HCT116 (cell line): ENCODE data around the gene ADARB2. TPM values are rescaled to one million over a fixed set of nuclear protein-coding genes. Genes with fewer than 3 reads are reported as not detected.

ENCODE experiments used
- ATAC-seq: fragments of 200-7000 bp; cut with Tn5 transposase; 2 replicates; pipeline ENCODE4 v1.9.1; 2020; ENCODE audit warnings: mild to moderate bottlenecking, moderate library complexity
- BruUV-seq: library from RNA; stranded (reverse); fragments of 400-500 nt; replicated peaks from 2 replicates; lab custom pipeline; 2021; lab: Mats Ljungman, UMichigan
- CTCF ChIA-PET: fragments of 300-600 bp; sonication (Branson Sonifier 250); formaldehyde crosslinking; loops from one replicate; lab custom pipeline; 2021; ENCODE audit warnings: antibody characterized with exemption; lab: Charles Lee
- POLR2A ChIA-PET: fragments of 300-600, 350-600 bp; sonication (Branson Sonifier 250); formaldehyde crosslinking; loops from one replicate; lab custom pipeline; 2021; ENCODE audit warnings: antibody characterized with exemption; lab: Charles Lee
- RAD21 ChIA-PET, 2 experiments: fragments of 300-600 bp; sonication (Branson Sonifier 250); formaldehyde crosslinking; loops; one replicate each; lab custom pipeline; 2023; ENCODE audit warnings: low total read pairs in 2 of 2; ENCODE audit not compliant: uncharacterized antibody in 2 of 2, unreplicated experiment in 2 of 2, low non-redundant PET in 1 of 2; lab: Charles Lee
- DNase-seq: peaks from one replicate; pipeline ENCODE4 v3.0.0-alpha.2; 2010; ENCODE audit warnings: low read depth, low spot score
- H2AFZ ChIP-seq: fragments of 200-600 bp; shearing (Covaris generic), sonication (generic); 2 replicates; pipeline ENCODE4 v1.6.1; 2017; ENCODE audit warnings: low read depth, mixed run types, mixed read lengths, antibody characterized with exemption, low read length; ENCODE audit not compliant: poor library complexity, severe bottlenecking
- H3K27ac ChIP-seq: 2 replicates; pipeline ENCODE4 v1.5.1; 2012; ENCODE audit warnings: low read depth, low read length
- H3K27me3 ChIP-seq: fragments of 200-600 bp; sonication (generic); 2 replicates; pipeline ENCODE4 v1.6.1; 2016; ENCODE audit warnings: mixed run types, low read length, mixed read lengths; ENCODE audit not compliant: insufficient read depth
- H3K36me3 ChIP-seq, 2 experiments: fragments of 200-500 bp in 1 of 2; fragments of 200-600 bp in 1 of 2; sonication (Bioruptor generic) in 1 of 2; sonication (generic) in 1 of 2; 2 replicates each; pipeline versions ENCODE4 v1.5.1 to v1.6.1; 2014 to 2016; ENCODE audit warnings: low read length in 2 of 2, inconsistent platforms in 1 of 2, mixed read lengths in 1 of 2, mixed run types in 1 of 2; ENCODE audit not compliant: insufficient read depth in 2 of 2, control insufficient read depth in 1 of 2
- H3K4me1 ChIP-seq, 2 experiments: fragments of 200-600 bp in 1 of 2; sonication (generic) in 1 of 2; 2 replicates each; pipeline versions ENCODE4 v1.5.1 to v1.6.1; 2012 to 2017; ENCODE audit warnings: low read length in 2 of 2, inconsistent platforms in 1 of 2, mild to moderate bottlenecking in 1 of 2, mixed read lengths in 1 of 2, mixed run types in 1 of 2, moderate library complexity in 1 of 2; ENCODE audit not compliant: insufficient read depth in 2 of 2, control insufficient read depth in 1 of 2
- H3K4me2 ChIP-seq: fragments of 200-600 bp; sonication (generic); 2 replicates; pipeline ENCODE4 v1.6.1; 2017; ENCODE audit warnings: mixed run types, low read length, mixed read lengths
- H3K4me3 ChIP-seq, 2 experiments: fragments of 200-600 bp in 1 of 2; sonication (generic) in 1 of 2; replicated peaks in 1 of 2; 2 replicates each; pipeline ENCODE4 v1.5.1; 2011 to 2016; ENCODE audit warnings: low read length in 2 of 2, control low read depth in 1 of 2, low read depth in 1 of 2, mild to moderate bottlenecking in 1 of 2, mixed read lengths in 1 of 2, mixed run types in 1 of 2
- H3K79me2 ChIP-seq: fragments of 200-600 bp; sonication (generic); 2 replicates; pipeline ENCODE4 v1.6.1; 2017; ENCODE audit warnings: mild to moderate bottlenecking, mixed run types, low read length, moderate library complexity, mixed read lengths; ENCODE audit not compliant: insufficient read depth
- H3K9ac ChIP-seq: fragments of 200-600 bp; sonication (generic); 2 replicates; pipeline ENCODE4 v1.6.1; 2016; ENCODE audit warnings: low read length, mixed read lengths
- H3K9me2 ChIP-seq: fragments of 200-600 bp; sonication (generic), shearing (Covaris generic); 2 replicates; pipeline ENCODE4 v1.6.1; 2017; ENCODE audit warnings: mixed run types, mild to moderate bottlenecking, moderate library complexity; ENCODE audit not compliant: insufficient read depth
- H3K9me3 ChIP-seq, 2 experiments: fragments of 200-500 bp in 1 of 2; fragments of 200-600 bp in 1 of 2; sonication (Bioruptor generic) in 1 of 2; sonication (generic) in 1 of 2; 2 replicates each; pipeline ENCODE4 v1.6.1; 2014 to 2017; ENCODE audit warnings: low read length in 2 of 2, mixed read lengths in 2 of 2, inconsistent platforms in 1 of 2, low read depth in 1 of 2, mild to moderate bottlenecking in 1 of 2, mixed run types in 1 of 2, moderate library complexity in 1 of 2; ENCODE audit not compliant: control insufficient read depth in 1 of 2, insufficient read depth in 1 of 2
- H4K20me1 ChIP-seq: fragments of 200-600 bp; sonication (generic), shearing (Covaris generic); 2 replicates; pipeline ENCODE4 v1.6.1; 2017; ENCODE audit warnings: mixed run types, mild to moderate bottlenecking, moderate library complexity; ENCODE audit not compliant: insufficient read depth
- ATF3 ChIP-seq: IDR thresholded peaks from 2 replicates; pipeline ENCODE4 v1.6.1; 2012
- CBX3 ChIP-seq: IDR thresholded peaks from 2 replicates; pipeline ENCODE4 v1.6.1; 2012; ENCODE audit warnings: low read depth
- EGR1 ChIP-seq: IDR thresholded peaks from 2 replicates; pipeline ENCODE4 v1.6.1; 2012; ENCODE audit warnings: low read depth
- JUND ChIP-seq: IDR thresholded peaks from 2 replicates; pipeline ENCODE4 v1.6.1; 2012
- POLR2AphosphoS5 ChIP-seq: IDR thresholded peaks from 2 replicates; pipeline ENCODE4 v1.6.1; 2011; ENCODE audit warnings: mild to moderate bottlenecking, low read depth, low read length, moderate library complexity
- RAD21 ChIP-seq: IDR thresholded peaks from 2 replicates; pipeline ENCODE4 v1.6.1; 2012; ENCODE audit warnings: low read depth, mild to moderate bottlenecking
- REST ChIP-seq: IDR thresholded peaks from 2 replicates; pipeline ENCODE4 v1.6.1; 2012; ENCODE audit warnings: low read depth
- SP1 ChIP-seq: IDR thresholded peaks from 2 replicates; pipeline ENCODE4 v1.6.1; 2012; ENCODE audit warnings: low read depth
- SRF ChIP-seq: IDR thresholded peaks from 2 replicates; pipeline ENCODE4 v1.6.1; 2012; ENCODE audit warnings: low read depth
- TCF7L2 ChIP-seq: IDR thresholded peaks from 2 replicates; pipeline ENCODE4 v1.7.0; 2011; ENCODE audit warnings: borderline replicate concordance, inconsistent platforms; ENCODE audit not compliant: insufficient read depth, insufficient read length; ENCODE audit errors: extremely low read depth
- YY1 ChIP-seq: IDR thresholded peaks from 2 replicates; pipeline ENCODE4 v1.6.1; 2011; ENCODE audit warnings: low read length, low read depth, moderate library complexity, mild to moderate bottlenecking; ENCODE audit not compliant: insufficient replicate concordance; ENCODE audit errors: extremely low read depth
- ZBTB33 ChIP-seq: IDR thresholded peaks from 2 replicates; pipeline ENCODE4 v1.6.1; 2011; ENCODE audit warnings: mild to moderate bottlenecking, low read length, moderate library complexity; ENCODE audit not compliant: insufficient replicate concordance; ENCODE audit errors: extremely low read depth
- ZFX ChIP-seq: fragments of 450-650 bp; IDR thresholded peaks from 2 replicates; pipeline ENCODE4 v1.6.1; 2017
- ZNF274 ChIP-seq: fragments of 200-500 bp; sonication (Bioruptor generic); IDR thresholded peaks from 2 replicates; pipeline ENCODE4 v1.6.1; 2014; ENCODE audit warnings: mild to moderate bottlenecking, low read depth, low read length, inconsistent platforms
- intact Hi-C: fragments of 100-400 bp; cut with micrococcal nuclease; formaldehyde crosslinking; loops from 2 replicates; pipeline ENCODE4 v1.10.0; 2022
- total RNA-seq: library from RNA; stranded (reverse); gene quantifications from one replicate; pipeline ENCODE4 v1.2.1, GENCODE V29; 2021; ENCODE audit not compliant: unreplicated experiment

The ADARB2 gene
- total RNA-seq, 1 experiment from 2014 or later, result not detected

GRCh38 chr10:1605999-1606940, 131.1 kb downstream of the ADARB2 start (continued):
- TF ChIP-seq REST (no peak), ZNF274 (no peak), ZBTB33 (no peak), RAD21 (no peak), ATF3 (no peak)

GRCh38 chr10:1605121-1605520, 132.2 kb downstream of the ADARB2 start:
- POLR2A ChIA-PET, result no interaction called here
- BruUV-seq, result no TSS peak
- TF ChIP-seq JUND, result no peak
- no peak for TF ChIP-seq ZBTB33
- no peak for TF ChIP-seq EGR1
- no peak for TF ChIP-seq POLR2AphosphoS5
- no peak for TF ChIP-seq CBX3
- TF ChIP-seq ATF3, result no peak
- TF ChIP-seq SP1, result no peak
- TF ChIP-seq TCF7L2, result no peak
- no peak for TF ChIP-seq YY1
- no peak for TF ChIP-seq SRF
- TF ChIP-seq ZFX, result no peak

More at GRCh38 chr10:1605121-1605520, 132.2 kb downstream of the ADARB2 start:
- H3K27ac ChIP-seq, result no peak overlapping the region
- DNase-seq, result no peak
- H3K27me3 ChIP-seq, result peaks cover 24% of the 10 kb centered on the region; the same call in 1 of the 2 replicates
- ChIA-PET CTCF (no interaction called here), RAD21 (no interaction called here)
- no peak for ATAC-seq
- H2AFZ ChIP-seq, result no peak overlapping the region
- intact Hi-C loops, result no loop called here
- H3K9ac ChIP-seq, result no peak overlapping the region
- H3K79me2 ChIP-seq, result no peaks in the 10 kb centered on the region
- H4K20me1 ChIP-seq, result no peaks in the 10 kb centered on the region
- H3K9me2 ChIP-seq, result no peaks in the 10 kb centered on the region
- H3K36me3 ChIP-seq, result no peaks in the 10 kb centered on the region
- no peak overlapping the region for H3K4me3 ChIP-seq
- H3K4me2 ChIP-seq, result no peak overlapping the region
- H3K9me3 ChIP-seq, result no peaks in the 10 kb centered on the region
- H3K4me1 ChIP-seq, result no peaks in the 10 kb centered on the region
